NB4 (cell line): ENCODE results near the gene SFRP5.

Source experiments
- DNase-seq: peaks from one replicate; pipeline ENCODE4 v3.0.0; 2010; ENCODE audit warnings: low read depth
- H3K4me3 ChIP-seq: one replicate; pipeline ENCODE4 v1.5.1; 2011; ENCODE audit warnings: mild to moderate bottlenecking, low read depth, low read length, moderate library complexity
- MAX ChIP-seq: IDR thresholded peaks from 2 replicates; pipeline ENCODE4 v1.6.1; 2011; ENCODE audit warnings: low read depth, low read length
- MYC ChIP-seq: IDR thresholded peaks from 2 replicates; pipeline ENCODE4 v1.6.1; 2011; ENCODE audit warnings: low read depth, low read length
- POLR2A ChIP-seq: IDR thresholded peaks from 2 replicates; pipeline ENCODE4 v1.6.1; 2011; ENCODE audit warnings: mild to moderate bottlenecking; ENCODE audit not compliant: insufficient read length; ENCODE audit errors: extremely low read depth
- TF ChIP-seq, protein P1 (sequence below): IDR thresholded peaks from one replicate; pipeline ENCODE4 v1.5.1; 2012; ENCODE audit warnings: low read depth, low read length

SFRP5 gene

GRCh38 chr10:97795886-97796285 is 24.1 kb upstream of the SFRP5 start:
- H3K4me3 ChIP-seq, result no peak overlapping the region
- TF ChIP-seq POLR2A (no peak), MAX (no peak), MYC (no peak)
- TF ChIP-seq, protein P1, sequence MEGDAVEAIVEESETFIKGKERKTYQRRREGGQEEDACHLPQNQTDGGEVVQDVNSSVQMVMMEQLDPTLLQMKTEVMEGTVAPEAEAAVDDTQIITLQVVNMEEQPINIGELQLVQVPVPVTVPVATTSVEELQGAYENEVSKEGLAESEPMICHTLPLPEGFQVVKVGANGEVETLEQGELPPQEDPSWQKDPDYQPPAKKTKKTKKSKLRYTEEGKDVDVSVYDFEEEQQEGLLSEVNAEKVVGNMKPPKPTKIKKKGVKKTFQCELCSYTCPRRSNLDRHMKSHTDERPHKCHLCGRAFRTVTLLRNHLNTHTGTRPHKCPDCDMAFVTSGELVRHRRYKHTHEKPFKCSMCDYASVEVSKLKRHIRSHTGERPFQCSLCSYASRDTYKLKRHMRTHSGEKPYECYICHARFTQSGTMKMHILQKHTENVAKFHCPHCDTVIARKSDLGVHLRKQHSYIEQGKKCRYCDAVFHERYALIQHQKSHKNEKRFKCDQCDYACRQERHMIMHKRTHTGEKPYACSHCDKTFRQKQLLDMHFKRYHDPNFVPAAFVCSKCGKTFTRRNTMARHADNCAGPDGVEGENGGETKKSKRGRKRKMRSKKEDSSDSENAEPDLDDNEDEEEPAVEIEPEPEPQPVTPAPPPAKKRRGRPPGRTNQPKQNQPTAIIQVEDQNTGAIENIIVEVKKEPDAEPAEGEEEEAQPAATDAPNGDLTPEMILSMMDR, result no peak
- DNase-seq, result no peak

DNA sequence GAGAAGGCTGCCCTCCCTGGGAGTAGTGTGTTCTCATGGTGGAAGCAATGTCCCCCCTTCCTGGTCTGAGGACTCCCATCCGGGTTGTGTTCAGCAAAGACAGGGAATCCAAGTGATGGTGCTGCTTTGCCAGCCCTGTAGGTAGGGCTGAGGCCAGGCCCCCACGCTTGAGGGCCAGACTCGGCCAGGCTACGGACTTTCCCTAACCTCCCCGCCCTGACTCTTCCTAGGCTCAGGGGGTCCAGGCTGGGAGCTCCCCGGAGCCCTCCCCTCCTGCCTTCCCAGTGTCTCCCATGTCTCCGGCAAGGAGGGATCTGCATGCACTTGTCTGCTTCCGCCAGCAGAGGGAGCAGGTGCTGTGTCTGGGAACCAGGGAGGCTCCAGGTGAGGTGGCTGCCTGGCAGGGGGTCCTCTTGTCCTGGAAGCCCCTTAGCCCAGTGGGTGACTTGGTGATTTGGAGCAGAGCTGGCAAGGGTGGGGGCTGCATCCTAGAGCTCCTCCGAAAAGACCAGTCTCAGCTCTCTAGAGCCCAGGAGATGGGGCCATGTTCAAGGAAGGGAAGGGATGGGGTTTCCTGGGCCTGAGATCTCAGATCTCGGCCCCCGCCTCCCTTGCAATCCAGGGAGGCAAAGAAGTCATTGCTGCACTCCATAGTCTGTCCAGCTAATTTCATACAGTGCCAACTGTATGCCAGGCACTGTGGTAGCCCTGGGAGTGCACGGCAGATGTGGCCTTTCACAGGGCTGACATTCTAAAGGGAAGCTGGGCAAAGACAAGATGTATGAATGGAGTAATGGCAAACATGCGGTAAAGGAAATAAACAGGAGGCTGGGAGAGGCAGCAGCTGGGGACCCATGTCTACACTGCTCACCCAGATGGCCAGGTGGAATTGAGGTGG is 20.3 kb upstream of the SFRP5 start:
- TF ChIP-seq MAX, result no peak
- TF ChIP-seq, protein P1, result peak; percentile 95
- no peak for TF ChIP-seq POLR2A
- no peak overlapping the region for H3K4me3 ChIP-seq
- peak; percentile 58 for DNase-seq

DNA sequence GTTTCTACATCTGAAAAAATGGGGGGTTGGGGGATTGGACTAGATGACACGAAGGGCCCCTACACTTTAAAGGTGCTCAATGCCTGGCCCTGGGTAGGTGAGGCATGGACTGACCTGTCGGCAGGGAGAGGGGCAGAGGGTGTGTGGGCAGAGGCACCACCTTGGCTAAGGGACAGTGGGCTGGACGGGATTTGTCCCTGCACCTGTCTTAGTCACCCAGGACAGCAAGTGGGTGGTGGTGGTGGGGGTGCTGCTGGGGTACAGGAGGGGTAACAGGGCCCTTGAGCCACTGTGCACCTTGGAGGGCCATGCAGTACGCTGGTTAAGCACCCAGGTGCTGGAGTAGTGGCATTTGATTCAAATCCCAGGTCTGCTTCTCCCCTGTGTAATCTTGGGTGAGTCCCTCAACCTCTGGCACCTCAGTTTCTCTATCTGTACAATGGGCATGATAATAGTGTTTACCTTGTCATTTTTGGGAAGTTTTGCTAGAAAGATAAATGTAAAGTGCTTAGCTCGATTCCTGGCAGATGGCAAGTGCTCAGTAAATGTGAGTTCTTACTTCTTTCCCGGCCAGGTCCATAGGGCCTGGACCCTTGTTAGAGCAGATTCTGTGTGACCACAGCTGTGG is 18.1 kb upstream of the SFRP5 start:
- DNase-seq, result no peak
- H3K4me3 ChIP-seq, result no peak overlapping the region
- TF ChIP-seq, protein P1, result no peak
- no peak for TF ChIP-seq MAX
- no peak for TF ChIP-seq MYC

GRCh38 chr10:97788552-97789442 is 17.0 kb upstream of the SFRP5 start:
- no peak overlapping the region for H3K4me3 ChIP-seq
- TF ChIP-seq MYC, result no peak
- no peak for TF ChIP-seq MAX
- TF ChIP-seq POLR2A, result no peak
- TF ChIP-seq, protein P1, result no peak
- DNase-seq, result no peak

DNA sequence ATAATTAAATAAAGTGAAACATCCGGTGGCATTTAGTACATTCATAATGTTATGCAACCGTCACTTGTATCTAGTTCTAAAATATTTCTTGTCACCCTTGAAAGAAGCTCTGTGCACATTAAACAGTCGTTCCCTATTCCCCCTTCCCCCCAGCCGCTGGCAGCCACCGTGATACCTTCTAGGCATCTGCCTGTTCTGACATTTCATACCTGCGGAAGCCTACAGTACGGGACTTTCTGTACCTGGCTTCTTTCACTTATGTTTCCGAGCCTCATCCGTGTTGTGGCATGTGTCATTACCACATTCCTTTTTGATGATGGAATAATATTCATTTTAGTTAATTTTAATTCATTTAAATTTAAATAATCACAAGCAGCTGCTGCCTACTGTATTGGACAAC is 13.9 kb upstream of the SFRP5 start:
- no peak for DNase-seq
- H3K4me3 ChIP-seq, result no peak overlapping the region
- TF ChIP-seq MYC, result no peak
- TF ChIP-seq, protein P1, result no peak
- TF ChIP-seq MAX, result no peak
- TF ChIP-seq POLR2A, result no peak
